ENCODE results near the gene ALDH7A1.
"Not testable (repeated sequence)": the region's sequence is repeated elsewhere in the genome, so short reads cannot be mapped to it uniquely, and the experiment has no call there.

Gene ALDH7A1

GRCh38 chr5:126575644-126576043 lies 19.4 kb downstream of the ALDH7A1 start:
- Histone ChIP-seq H3K27ac (ENCODE audit: insufficient read depth, low read depth, low read length, poor library complexity, severe bottlenecking) (no peak overlapping the region), H3K27me3 (ENCODE audit: control insufficient read depth, insufficient read depth, low read length, poor library complexity, severe bottlenecking) (no peaks in the 10 kb centered on the region), H3K36me3 (ENCODE audit: control insufficient read depth, insufficient read depth, low read length) (peaks cover 53% of the 10 kb centered on the region), H3K4me1 (ENCODE audit: control insufficient read depth, insufficient read depth, low read length) (no peaks in the 10 kb centered on the region), H3K9me3 (ENCODE audit: control insufficient read depth, low read length) (no peaks in the 10 kb centered on the region), H3K4me3 (ENCODE audit: insufficient read depth, low read depth, low read length) (no peak overlapping the region)
- 93 to 96% methylated on average over 10 of the region's 10 CpGs for WGBS, 2 experiments

GRCh38 chr5:126568206-126568755 lies 26.7 kb downstream of the ALDH7A1 start:
- no peak overlapping the region for H3K27ac ChIP-seq (ENCODE audit: insufficient read depth, low read depth, low read length, poor library complexity, severe bottlenecking)
- peaks cover 37% of the 10 kb centered on the region for H3K36me3 ChIP-seq (ENCODE audit: control insufficient read depth, insufficient read depth, low read length)
- no peak overlapping the region for H3K4me3 ChIP-seq (ENCODE audit: insufficient read depth, low read depth, low read length)
- H3K4me1 ChIP-seq (ENCODE audit: control insufficient read depth, insufficient read depth, low read length): no peaks in the 10 kb centered on the region
- H3K27me3 ChIP-seq (ENCODE audit: control insufficient read depth, insufficient read depth, low read length, poor library complexity, severe bottlenecking): no peaks in the 10 kb centered on the region
- no peaks in the 10 kb centered on the region for H3K9me3 ChIP-seq (ENCODE audit: control insufficient read depth, low read length)
- 93 to 95% methylated on average over 3 to 4 of the region's 4 CpGs for WGBS, 2 experiments

- Histone ChIP-seq H3K9me3 (ENCODE audit: control insufficient read depth, low read length) (no peaks in the 10 kb centered on the region), H3K27ac (ENCODE audit: insufficient read depth, low read depth, low read length, poor library complexity, severe bottlenecking) (no peak overlapping the region), H3K36me3 (ENCODE audit: control insufficient read depth, insufficient read depth, low read length) (peaks cover 19% of the 10 kb centered on the region), H3K4me3 (ENCODE audit: insufficient read depth, low read depth, low read length) (no peak overlapping the region), H3K27me3 (ENCODE audit: control insufficient read depth, insufficient read depth, low read length, poor library complexity, severe bottlenecking) (no peaks in the 10 kb centered on the region), H3K4me1 (ENCODE audit: control insufficient read depth, insufficient read depth, low read length) (no peaks in the 10 kb centered on the region)
- 100% methylated on average over 1 to 2 of the region's 2 CpGs for WGBS, 2 experiments
Observed at GRCh38 chr5:126562823-126563222, 32.2 kb downstream of the ALDH7A1 start.

GRCh38 chr5:126561908-126562307 lies 33.1 kb downstream of the ALDH7A1 start:
- Histone ChIP-seq H3K4me3 (ENCODE audit: insufficient read depth, low read depth, low read length) (no peak overlapping the region), H3K9me3 (ENCODE audit: control insufficient read depth, low read length) (no peaks in the 10 kb centered on the region), H3K27ac (ENCODE audit: insufficient read depth, low read depth, low read length, poor library complexity, severe bottlenecking) (no peak overlapping the region), H3K36me3 (ENCODE audit: control insufficient read depth, insufficient read depth, low read length) (peaks cover 18% of the 10 kb centered on the region), H3K4me1 (ENCODE audit: control insufficient read depth, insufficient read depth, low read length) (no peaks in the 10 kb centered on the region), H3K27me3 (ENCODE audit: control insufficient read depth, insufficient read depth, low read length, poor library complexity, severe bottlenecking) (no peaks in the 10 kb centered on the region)
- WGBS, 2 experiments: 100% methylated on average over 1 of the region's 1 CpG; no CpG with 5 or more reads in 1 of the 2 experiments

- 91% methylated on average over 9 of the region's 9 CpGs for WGBS, 2 experiments
- not testable (repeated sequence) for H3K27ac ChIP-seq (ENCODE audit: insufficient read depth, low read depth, low read length, poor library complexity, severe bottlenecking); H3K9me3 ChIP-seq (ENCODE audit: control insufficient read depth, low read length)
Observed at GRCh38 chr5:126555101-126555500, 39.9 kb downstream of the ALDH7A1 start.

GRCh38 chr5:126552614-126553013 lies 42.4 kb downstream of the ALDH7A1 start:
- peaks cover 53% of the 10 kb centered on the region for H3K36me3 ChIP-seq (ENCODE audit: control insufficient read depth, insufficient read depth, low read length)
- H3K9me3 ChIP-seq (ENCODE audit: control insufficient read depth, low read length): no peaks in the 10 kb centered on the region
- H3K4me3 ChIP-seq (ENCODE audit: insufficient read depth, low read depth, low read length): no peak overlapping the region
- H3K27me3 ChIP-seq (ENCODE audit: control insufficient read depth, insufficient read depth, low read length, poor library complexity, severe bottlenecking): no peaks in the 10 kb centered on the region
- H3K27ac ChIP-seq (ENCODE audit: insufficient read depth, low read depth, low read length, poor library complexity, severe bottlenecking): no peak overlapping the region
- WGBS, 2 experiments: 92 to 93% methylated on average over 2 of the region's 2 CpGs
- no peaks in the 10 kb centered on the region for H3K4me1 ChIP-seq (ENCODE audit: control insufficient read depth, insufficient read depth, low read length)

More at GRCh38 chr5:126555101-126555500, 39.9 kb downstream of the ALDH7A1 start:
- not testable (repeated sequence) for H3K4me1 ChIP-seq (ENCODE audit: control insufficient read depth, insufficient read depth, low read length); H3K27me3 ChIP-seq (ENCODE audit: control insufficient read depth, insufficient read depth, low read length, poor library complexity, severe bottlenecking); H3K4me3 ChIP-seq (ENCODE audit: insufficient read depth, low read depth, low read length)
- H3K36me3 ChIP-seq (ENCODE audit: control insufficient read depth, insufficient read depth, low read length): peaks cover 44% of the 10 kb centered on the region

GRCh38 chr5:126544087-126544740 lies 50.8 kb downstream of the ALDH7A1 start:
- H3K36me3 ChIP-seq (ENCODE audit: control insufficient read depth, insufficient read depth, low read length): peaks cover 31% of the 10 kb centered on the region
- no peaks in the 10 kb centered on the region for H3K4me1 ChIP-seq (ENCODE audit: control insufficient read depth, insufficient read depth, low read length)
- no peak overlapping the region for H3K27ac ChIP-seq (ENCODE audit: insufficient read depth, low read depth, low read length, poor library complexity, severe bottlenecking)
- H3K9me3 ChIP-seq (ENCODE audit: control insufficient read depth, low read length): no peaks in the 10 kb centered on the region
- no peaks in the 10 kb centered on the region for H3K27me3 ChIP-seq (ENCODE audit: control insufficient read depth, insufficient read depth, low read length, poor library complexity, severe bottlenecking)
- H3K4me3 ChIP-seq (ENCODE audit: insufficient read depth, low read depth, low read length): no peak overlapping the region
- WGBS, 2 experiments: 74 to 76% methylated on average over 12 of the region's 12 CpGs

GRCh38 chr5:126543660-126544059 lies 51.4 kb downstream of the ALDH7A1 start:
- 91 to 93% methylated on average over 2 of the region's 2 CpGs for WGBS, 2 experiments
- Histone ChIP-seq H3K4me1 (ENCODE audit: control insufficient read depth, insufficient read depth, low read length) (no peaks in the 10 kb centered on the region), H3K36me3 (ENCODE audit: control insufficient read depth, insufficient read depth, low read length) (peaks cover 27% of the 10 kb centered on the region), H3K27ac (ENCODE audit: insufficient read depth, low read depth, low read length, poor library complexity, severe bottlenecking) (no peak overlapping the region), H3K27me3 (ENCODE audit: control insufficient read depth, insufficient read depth, low read length, poor library complexity, severe bottlenecking) (no peaks in the 10 kb centered on the region), H3K9me3 (ENCODE audit: control insufficient read depth, low read length) (no peaks in the 10 kb centered on the region), H3K4me3 (ENCODE audit: insufficient read depth, low read depth, low read length) (no peak overlapping the region)

- 80 to 92% methylated on average over 1 of the region's 1 CpG for WGBS, 2 experiments
- H3K4me1 ChIP-seq (ENCODE audit: control insufficient read depth, insufficient read depth, low read length): no peaks in the 10 kb centered on the region
- H3K27me3 ChIP-seq (ENCODE audit: control insufficient read depth, insufficient read depth, low read length, poor library complexity, severe bottlenecking): no peaks in the 10 kb centered on the region
- no peaks in the 10 kb centered on the region for H3K9me3 ChIP-seq (ENCODE audit: control insufficient read depth, low read length)
- H3K36me3 ChIP-seq (ENCODE audit: control insufficient read depth, insufficient read depth, low read length): peaks cover 25% of the 10 kb centered on the region
- no peak overlapping the region for H3K4me3 ChIP-seq (ENCODE audit: insufficient read depth, low read depth, low read length)
- H3K27ac ChIP-seq (ENCODE audit: insufficient read depth, low read depth, low read length, poor library complexity, severe bottlenecking): no peak overlapping the region
Observed at GRCh38 chr5:126543009-126543408, 52.0 kb downstream of the ALDH7A1 start.

GRCh38 chr5:126542441-126542840 lies 52.6 kb downstream of the ALDH7A1 start:
- H3K36me3 ChIP-seq (ENCODE audit: control insufficient read depth, insufficient read depth, low read length): peaks cover 19% of the 10 kb centered on the region
- H3K4me3 ChIP-seq (ENCODE audit: insufficient read depth, low read depth, low read length): no peak overlapping the region
- WGBS, 2 experiments: 79 to 84% methylated on average over 2 of the region's 2 CpGs
- H3K9me3 ChIP-seq (ENCODE audit: control insufficient read depth, low read length): no peaks in the 10 kb centered on the region
- no peaks in the 10 kb centered on the region for H3K4me1 ChIP-seq (ENCODE audit: control insufficient read depth, insufficient read depth, low read length)
- no peaks in the 10 kb centered on the region for H3K27me3 ChIP-seq (ENCODE audit: control insufficient read depth, insufficient read depth, low read length, poor library complexity, severe bottlenecking)
- no peak overlapping the region for H3K27ac ChIP-seq (ENCODE audit: insufficient read depth, low read depth, low read length, poor library complexity, severe bottlenecking)
